NCI-H226 (cell line): ENCODE results near the gene RTN4R.
"Not testable (repeated sequence)": the region's sequence is repeated elsewhere in the genome, so short reads cannot be mapped to it uniquely, and the experiment has no call there.

Experiments used
- DNase-seq: peaks from one replicate; pipeline ENCODE4 v3.0.0-alpha.2; 2015

Gene RTN4R

DNA sequence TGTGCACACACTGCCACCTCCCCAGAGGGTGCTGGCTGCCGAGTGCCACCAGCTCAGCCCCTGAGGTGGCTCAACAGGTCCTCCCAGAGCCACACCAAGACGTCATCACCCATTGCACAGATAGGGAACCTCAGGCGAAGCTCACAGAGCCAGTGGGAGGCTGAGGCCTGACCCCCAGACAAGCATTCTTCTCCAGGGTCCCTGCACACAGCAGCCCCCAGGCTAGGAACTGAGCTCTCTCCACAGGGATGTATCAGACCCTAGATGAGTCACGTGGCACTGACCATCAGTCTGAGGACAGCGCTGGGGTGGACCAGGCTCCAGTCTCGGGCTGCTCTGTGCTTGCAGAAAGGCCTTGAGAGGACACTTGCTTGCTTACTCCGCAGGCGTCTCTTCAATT, 1.6 kb upstream of the RTN4R start:
- DNase-seq, result not testable (repeated sequence)

DNA sequence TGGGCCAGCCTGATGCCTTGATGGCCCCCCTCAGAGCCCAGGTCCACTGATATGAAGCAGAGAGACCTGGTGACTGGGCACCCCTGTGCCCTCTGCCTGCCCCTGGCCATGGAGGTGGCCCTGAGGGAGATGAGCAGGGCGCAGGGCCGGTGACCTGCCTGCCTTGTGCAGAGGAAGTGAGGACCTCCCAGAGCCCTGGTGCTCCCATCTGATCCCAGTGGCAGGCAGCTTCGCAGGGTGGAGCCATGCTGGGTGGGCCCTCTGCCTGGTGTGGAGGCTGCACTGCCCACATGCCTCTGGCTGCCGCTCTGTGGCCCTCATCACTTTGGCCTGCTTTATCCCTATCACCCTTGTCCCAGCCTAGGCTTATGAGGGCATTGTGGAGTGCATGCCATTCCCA, 1.1 kb upstream of the RTN4R start:
- DNase-seq, result not testable (repeated sequence)

DNA sequence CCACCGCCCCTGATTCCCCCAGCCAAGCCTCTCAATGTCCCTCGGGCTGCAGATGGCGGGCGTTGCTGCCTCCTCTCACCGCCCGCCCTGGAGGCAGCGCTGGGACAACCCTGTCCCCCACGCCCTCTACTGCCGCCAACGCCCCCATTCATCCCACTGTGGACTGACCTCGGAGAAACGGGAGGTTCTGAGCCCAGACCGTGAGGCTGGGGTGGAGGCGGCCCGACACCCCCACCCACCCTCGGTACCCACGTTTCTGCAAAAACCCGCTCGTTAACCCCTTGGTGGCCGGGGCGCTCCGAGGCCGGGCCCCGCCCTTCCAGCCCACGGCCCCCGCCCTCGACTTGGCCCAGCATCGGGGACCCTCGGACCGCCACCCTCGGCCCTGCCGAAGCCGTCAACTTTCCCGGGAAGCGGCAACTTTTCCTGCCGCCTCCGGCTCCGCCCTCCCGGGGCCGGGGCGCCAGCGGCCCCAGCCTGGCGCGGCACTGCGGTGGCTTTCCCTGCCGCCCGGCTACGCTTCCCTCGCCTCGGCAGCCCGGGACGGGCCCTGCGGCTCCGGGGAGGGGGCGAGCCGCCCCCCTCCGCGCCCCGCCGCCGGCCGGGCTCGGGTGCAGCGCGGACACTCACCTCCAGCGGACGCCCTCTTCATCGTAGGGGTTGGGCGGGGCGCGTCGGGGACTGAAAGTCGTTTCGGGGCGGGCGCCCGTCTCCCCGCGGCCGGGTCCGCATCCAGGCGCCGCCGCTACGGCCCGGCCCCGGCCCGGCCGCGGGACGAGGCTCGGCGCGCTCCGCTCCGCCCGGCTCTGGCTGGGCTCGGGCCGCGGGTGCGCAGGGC, 458 bp downstream of the RTN4R start:
- DNase-seq, result no peak

DNA sequence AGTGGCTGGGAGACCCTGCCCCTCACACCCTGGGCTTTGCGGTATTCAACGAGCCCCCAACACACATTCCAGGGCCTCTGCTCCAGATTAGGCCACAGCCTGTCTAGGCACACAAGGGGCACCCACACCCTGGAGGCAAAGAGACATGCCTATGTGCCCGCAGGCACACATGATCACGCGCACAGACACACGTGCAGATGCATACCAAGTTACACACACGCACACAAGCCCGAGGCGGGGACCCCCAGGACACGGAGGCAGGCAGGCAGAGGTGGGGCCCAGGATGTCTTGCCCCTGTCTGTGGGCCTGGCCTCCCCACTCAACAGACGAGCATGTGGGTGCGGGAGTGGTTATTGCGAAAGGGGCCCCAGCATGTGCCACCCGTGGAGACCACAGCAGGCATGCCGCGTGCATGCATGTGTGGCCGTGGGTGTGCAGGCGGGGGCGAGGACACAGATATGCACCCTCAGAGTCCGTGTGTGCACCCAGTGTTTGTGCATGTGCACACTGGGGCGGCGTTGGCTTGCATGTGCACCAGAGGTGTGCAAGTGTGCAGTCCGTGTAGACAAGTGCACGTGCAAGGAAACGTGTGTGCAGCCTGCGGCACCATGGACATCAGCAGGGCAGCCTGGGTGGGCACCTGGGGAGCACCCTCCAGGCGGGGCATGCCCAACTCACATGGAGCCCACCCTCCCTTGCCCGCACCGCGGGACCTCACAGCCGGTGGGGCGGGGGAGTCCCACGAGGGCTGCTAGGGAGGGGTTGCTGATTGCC, 1.3 kb downstream of the RTN4R start:
- not testable (repeated sequence) for DNase-seq

DNA sequence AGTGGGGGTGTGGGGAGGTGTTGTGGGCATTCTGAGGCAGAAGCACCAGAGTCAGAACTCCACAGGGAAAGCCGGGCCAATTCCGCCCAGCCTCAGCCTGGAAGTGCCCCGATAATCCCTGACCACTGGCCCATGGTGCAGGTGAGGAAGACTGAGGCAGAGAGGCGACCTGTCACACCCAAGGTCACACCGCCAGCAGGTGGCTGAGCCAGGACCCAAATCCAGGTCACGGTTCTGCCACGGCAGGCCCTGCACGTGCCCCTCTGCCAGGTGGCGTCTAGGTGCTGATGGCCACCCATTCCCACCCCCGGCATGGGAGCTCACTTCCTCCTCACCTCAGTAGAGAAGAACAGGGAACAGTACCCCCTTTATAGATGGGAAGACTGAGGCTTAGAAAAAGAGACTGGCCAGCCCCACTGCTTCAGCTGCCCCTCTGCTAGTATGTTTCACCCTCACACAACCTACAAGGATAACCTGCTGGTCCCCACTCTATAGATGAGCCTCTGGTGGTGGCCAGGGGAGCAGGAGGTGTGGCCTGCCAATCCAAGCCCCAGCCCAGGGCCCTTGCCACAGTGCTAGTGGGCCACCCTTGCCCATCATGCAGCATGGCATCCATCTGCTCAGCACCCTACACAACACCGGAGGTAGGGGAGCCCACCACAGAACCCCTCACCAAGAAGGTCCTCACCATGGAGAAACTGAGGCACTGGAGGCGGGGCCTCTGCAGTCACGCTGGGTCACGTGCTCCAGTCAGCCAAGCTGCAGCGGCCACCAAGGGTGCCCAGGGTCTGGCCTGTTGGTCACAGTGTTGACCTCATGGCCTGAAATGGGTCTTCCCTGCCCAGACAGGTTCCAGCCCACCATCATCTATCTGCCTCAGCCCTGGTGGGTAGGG, 2.1 kb downstream of the RTN4R start:
- not testable (repeated sequence) for DNase-seq

DNA sequence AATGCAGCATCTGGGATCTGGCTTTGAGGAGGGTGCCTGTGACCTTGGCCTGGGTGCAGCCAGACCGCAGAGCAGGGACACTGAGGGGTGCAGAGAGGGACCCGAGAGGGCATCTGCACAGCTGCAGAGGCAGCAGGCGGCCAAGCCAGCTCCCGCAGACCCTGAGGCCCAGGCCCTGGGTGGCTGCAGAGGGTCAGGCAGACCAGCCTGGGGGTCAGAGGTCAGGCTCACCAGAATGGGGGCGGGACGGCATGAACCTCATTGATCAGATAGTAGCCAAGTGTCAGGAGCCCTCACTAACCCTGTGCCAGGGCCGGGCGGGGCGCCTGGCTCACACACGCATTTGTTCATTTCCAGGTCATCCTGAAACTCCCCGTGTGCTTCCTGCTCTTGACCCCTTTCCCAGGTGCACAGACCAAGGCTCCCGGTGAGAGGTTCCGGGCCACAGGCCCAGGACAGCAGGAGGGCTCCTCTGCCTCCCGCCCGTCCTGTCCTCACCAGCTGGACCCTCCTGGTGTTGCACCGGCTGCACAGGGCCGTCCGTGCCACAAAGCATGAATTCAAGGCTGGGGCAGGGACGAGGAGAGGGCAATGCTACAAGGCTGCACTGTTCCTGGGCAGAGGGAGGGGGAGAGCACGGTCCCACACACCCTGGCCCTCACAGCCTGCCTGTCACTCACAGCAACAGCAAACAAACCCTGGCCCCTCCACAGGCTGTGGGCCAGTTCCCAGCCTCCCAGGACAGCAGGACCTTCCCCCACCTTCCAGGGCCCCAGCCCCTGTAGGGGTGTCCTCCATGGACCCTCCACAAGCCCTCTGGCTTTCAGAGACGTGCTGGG, 3.3 kb downstream of the RTN4R start:
- DNase-seq, result no peak

DNA sequence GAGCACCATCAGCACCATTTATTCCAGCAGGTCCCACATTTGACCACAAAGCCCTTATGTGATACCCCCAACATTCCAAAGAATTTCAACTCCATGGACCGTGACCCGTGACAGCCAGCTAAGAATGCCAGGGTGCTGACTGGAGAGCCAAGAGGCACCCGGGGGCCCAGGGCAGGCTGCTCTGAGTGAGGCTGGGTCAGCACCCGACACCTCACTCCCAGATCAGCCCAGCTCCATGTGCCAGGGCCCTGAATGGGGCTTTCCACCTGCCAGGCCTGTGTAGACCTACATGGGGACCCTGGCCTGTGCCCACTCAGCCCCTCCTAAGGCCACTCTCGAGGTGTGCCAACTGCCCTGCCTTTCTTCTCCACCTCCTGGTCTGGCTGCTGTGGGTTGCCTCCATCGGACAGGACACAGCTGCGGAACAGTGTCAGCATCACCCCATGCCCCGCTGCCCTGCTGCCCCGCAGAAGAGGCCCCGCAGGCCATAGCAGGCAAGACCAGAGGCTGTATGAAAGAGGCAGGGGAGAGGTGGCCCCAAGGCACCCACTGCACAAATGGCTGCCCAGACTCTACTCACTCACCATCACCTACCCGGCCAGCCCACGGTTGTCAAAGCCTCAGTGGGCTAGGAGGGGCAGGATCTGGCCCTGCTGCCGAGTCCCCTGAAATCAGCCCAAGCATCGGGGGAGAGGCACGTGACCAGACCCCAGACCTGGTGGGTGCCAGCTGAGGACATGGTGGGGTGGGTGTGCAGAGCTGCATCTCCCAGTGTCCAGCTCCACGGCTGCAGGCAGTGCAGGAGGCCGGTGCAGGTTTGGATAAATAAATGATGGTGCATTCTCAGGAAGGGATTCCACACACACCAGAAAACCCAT, 4.5 kb downstream of the RTN4R start:
- DNase-seq, result not testable (repeated sequence)

DNA sequence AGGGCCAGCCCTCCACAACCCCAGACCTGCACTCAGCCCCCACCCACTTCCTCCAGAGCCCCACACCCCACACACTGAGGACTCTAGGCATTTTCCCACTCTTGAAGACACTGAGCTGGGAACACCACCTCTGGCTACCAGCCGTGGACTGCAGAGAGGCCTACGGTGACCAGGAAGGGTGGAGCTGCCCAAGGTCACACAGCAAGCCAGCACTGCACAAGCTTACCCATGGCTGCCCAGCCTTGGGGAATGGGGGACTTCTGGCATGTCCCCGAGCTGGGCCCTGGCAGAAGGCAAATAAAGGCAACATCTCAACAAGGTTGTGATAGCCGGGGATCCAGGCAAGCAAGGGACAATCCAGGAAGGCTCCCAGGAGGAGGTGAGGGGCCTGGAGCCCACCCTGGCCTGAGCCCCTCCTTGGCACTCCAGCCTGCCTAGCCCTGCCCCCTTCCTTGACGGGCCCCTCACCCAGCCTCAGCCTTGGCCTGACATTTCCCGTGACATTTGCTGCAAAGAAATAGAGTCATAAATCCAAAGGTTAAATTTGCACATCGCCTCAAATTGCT, 5.5 kb downstream of the RTN4R start:
- DNase-seq, result no peak

DNA sequence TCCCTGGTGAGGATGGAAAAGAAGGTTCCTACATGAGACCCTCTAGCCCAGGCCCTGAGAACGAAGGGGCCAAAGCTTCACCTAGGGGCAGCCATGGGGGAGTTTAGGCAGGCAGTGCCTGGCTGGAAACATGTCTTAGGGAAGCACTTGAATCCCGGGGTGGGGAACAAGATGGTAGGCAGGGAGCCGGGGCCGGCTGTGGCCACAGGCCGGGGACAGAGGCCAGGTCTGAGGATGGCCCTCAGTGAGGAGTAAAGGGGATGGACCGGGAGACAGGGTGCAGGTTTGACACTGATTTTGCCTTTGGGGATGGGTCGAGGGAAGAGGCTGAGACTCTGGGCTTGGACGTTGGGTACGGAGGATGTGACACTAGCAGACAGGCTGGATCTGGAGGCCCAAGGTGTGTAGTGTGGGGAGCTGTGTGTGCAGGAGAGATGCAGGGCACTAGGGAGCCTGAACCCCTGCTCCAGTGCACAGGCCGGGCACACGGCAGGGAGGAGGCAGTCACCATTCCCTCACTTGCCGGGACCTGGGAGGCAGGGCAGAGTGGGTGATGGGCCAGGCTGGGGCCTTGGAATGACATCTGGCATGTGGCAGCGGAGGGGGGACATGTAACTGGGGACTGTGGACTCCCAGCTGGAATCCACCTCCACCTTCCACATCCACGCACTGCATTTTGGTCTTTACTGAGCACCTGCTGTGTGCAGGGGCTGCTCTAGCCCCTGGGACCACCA, 6.1 kb downstream of the RTN4R start:
- no peak for DNase-seq

DNA sequence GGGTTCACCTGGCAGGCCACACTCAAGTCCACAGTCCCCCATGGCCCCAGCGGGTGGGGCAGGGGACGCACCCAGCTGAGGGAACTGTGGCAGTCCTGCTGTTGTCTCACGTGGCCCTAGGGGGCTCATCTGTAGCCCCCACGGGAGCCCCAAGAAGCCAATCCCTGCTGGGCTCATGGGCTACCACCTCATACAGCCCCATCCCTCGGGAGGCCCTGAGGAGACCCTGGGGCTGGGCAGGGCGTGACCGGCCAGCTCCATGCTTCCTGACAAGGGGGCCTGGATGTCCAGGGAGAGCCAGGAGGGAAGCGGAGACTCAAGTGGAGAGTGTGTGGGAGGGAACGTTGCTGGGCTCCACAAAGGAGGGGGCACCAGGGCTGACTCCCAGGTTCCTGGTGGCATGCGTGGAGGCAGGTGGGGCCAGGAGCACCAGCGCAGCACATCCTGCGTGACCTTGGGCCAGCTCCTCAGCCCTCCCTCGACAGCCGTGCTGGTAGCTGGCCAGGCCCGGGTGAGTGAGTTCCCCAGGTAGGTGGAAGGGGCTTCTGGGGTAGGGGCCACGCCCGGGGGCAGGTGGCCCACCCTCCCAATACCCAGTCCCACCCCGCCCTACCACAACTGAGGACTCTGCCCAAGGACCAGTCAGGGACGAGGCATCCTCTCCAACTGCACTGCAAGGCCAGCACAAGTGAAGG, 7.9 kb downstream of the RTN4R start:
- no peak for DNase-seq

DNA sequence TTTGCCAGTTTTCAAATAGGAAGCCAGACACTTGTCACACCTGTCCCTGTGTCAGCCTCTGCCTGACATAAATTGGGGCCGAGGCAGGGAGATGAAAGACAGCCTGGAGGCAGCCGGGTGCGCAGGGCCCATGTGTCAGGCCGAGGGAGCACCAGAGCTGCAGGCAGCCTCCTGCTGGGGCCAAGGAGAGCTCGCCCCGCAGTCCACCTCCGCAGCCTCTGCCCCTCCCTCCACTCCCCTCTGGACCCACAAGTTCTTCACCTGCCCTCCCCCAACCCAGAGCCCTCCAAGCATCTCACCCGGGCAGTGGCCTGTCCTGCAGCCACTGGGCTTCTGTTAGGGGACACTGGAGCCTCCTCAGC, 8.8 kb downstream of the RTN4R start:
- no peak for DNase-seq

DNA sequence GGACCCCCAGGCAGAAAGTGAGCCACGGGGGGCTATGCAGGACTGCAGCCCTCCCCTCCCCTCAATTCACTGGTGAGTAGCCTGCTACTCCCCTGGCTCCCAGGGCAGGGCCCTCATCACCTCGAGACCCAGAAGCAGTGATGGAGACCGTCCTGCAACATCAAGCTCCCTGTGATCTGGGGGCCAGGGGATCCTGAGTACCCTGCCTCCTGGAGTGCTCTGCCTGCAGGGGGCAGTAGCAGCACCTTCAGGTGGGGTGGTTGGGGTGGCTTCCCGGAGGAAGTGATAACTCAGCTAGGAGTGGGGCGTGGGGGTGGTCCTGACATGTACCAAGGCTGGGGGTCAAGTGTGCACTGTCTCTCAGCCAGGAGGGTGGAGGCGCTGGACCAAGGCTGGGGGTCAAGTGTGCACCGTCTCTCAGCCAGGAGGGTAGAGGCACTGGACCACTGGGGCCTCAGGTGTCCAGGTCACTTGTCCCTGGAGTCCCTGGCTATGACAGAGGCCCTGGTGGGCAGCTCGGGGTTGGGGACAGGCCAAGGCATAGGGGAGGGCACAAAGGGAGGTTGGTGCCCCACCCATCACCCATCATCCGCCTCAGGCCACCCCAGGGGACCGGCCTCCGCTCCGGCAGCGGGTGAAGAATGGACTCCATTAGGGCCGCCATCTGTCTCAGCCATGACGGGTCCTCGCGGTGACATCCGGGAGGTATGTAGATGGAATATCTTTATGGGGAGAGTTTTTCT, 9.4 kb downstream of the RTN4R start:
- DNase-seq, result no peak

DNA sequence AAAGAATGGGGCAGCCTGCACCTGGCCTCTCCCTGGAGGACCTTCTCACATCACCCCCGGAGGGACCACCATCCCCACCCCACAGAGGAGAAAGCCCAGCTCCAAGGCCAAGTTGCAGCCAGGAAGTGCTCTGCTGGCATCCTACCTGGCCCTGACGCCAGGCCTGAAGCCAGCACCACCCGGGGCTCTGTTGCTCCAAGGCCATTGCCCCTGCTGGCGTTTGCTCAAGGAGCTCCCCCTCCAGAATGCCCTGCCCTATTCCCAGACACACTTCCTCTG, 10.2 kb downstream of the RTN4R start:
- DNase-seq, result no peak

DNA sequence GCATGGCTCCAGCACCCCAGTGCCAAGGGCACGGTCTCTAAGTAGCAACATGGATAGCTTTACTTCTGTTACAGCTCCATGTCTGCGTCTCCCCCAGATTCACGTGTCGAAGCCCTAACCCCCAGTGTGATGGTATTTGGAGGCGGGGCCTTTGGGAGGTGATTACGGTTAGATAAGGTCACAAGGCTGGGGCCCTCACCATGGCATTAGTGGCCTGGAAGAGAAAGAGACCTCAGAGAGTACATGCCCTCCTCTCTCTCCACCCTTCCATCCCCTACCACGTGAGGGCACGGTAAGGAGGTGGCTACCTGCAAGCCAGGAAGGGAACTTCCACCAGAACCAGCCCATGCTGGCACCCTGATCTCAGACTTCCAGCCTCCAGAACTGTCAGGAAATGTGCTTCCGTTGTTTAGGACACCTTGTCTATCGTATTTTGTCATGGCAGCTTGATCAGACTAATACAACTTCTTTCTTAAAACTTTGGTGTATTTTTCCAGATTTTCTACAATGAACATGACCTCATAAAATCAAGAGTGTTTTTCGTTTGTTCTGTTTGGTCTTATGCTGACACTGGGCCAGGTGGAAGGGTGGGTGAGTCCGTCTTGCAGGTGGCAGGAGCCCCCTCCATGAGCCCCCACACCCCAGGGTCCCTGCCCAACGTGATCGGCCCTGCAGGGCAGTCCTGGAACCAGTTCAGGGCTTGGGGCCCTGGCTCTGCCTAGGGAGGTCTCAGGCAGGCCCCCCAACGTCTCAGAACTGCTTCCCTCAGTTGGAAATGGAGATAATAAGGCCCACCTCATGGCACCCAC, 10.7 kb downstream of the RTN4R start:
- no peak for DNase-seq

DNA sequence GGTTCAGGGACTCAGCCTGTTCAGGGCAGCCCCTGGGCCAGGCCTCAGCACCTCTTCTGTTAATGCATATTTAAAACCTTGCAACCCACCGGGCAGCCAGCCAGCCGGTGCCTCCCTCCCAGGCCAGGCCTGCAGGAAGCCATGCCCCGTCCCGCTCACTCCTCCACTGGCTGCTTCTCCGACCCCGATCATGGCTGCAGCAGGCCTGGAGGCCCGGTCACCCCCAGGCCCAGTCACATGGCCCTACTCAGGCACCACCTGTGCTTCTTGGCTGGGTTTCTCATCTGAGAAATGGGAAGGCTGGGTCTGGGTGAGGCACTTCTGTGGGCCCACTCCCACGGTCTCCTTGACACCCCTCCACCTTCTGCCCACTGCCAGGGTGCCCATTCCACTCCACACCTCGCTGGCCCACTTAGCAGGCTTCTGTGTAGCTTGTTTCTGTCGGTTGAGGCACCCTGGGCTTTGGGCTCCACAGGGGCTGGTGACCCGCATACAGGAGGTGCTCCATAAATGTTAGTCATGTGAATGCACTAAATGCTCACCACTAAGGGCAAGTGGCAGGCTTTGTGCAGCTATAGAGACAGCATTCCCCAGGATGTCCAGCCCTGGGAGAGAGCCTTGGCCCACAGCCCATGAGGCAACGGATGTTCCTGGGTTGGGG, 11.4 kb downstream of the RTN4R start:
- no peak for DNase-seq

DNA sequence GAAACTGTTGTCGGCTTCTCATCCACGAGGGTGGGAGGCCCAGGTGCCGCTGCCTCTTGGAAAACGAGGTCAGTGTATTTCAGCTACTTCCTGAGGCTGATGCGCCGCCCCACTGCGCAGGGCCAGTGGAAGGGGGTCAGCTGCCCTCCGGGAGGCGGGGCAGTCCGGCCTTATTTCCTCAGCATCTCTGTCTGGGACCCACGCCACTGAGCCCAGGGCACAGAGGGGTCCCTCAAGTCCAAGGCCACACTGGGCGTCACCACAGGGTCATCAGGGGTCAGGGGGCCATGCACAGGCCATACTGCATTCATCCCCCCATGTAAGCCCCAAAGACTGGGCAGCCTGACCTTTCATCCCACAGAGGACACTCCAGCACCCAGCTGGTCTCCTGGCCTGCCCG, 12.1 kb downstream of the RTN4R start:
- DNase-seq, result no peak
